Central memory CD8-positive, alpha-beta T cell (primary cell): ENCODE measurements around the gene PLD6.
A peak's percentile ranks its signal among the peaks of the same experiment; 100 is the strongest.
"Not testable (repeated sequence)": the region's sequence is repeated elsewhere in the genome, so short reads cannot be mapped to it uniquely, and the experiment has no call there.

Source experiments
- ATAC-seq: fragments of 150-1000 bp; cut with Tn5 transposase; replicated peaks from 2 replicates; pipeline ENCODE4 v1.10.0; 2022; ENCODE audit warnings: mild to moderate bottlenecking, moderate FRiP score, moderate number of reproducible peaks; ENCODE audit not compliant: poor library complexity, severe bottlenecking; ENCODE audit errors: extremely low read depth
- DNase-seq, 2 donors: peaks; one replicate each; pipeline ENCODE4 v3.0.0; 2021; ENCODE audit warnings: low spot score in 2 of 2
- H3K27ac Mint-ChIP-seq: one replicate; pipeline ENCODE4 v1.8.0; 2022; ENCODE audit warnings: low read depth, mild to moderate bottlenecking, moderate library complexity, mixed read lengths
- H3K27me3 Mint-ChIP-seq: one replicate; pipeline ENCODE4 v1.8.0; 2022; ENCODE audit warnings: mixed read lengths
- H3K36me3 Mint-ChIP-seq: one replicate; pipeline ENCODE4 v1.8.0; 2022; ENCODE audit warnings: mild to moderate bottlenecking, moderate library complexity, mixed read lengths; ENCODE audit not compliant: insufficient read depth
- H3K4me1 Mint-ChIP-seq: one replicate; pipeline ENCODE4 v1.8.0; 2022; ENCODE audit warnings: mixed read lengths
- H3K4me3 Mint-ChIP-seq: one replicate; pipeline ENCODE4 v1.8.0; 2022; ENCODE audit warnings: mild to moderate bottlenecking, moderate library complexity, mixed read lengths
- H3K9me3 Mint-ChIP-seq: one replicate; pipeline ENCODE4 v1.8.0; 2022; ENCODE audit warnings: mixed read lengths

PLD6 gene

DNA sequence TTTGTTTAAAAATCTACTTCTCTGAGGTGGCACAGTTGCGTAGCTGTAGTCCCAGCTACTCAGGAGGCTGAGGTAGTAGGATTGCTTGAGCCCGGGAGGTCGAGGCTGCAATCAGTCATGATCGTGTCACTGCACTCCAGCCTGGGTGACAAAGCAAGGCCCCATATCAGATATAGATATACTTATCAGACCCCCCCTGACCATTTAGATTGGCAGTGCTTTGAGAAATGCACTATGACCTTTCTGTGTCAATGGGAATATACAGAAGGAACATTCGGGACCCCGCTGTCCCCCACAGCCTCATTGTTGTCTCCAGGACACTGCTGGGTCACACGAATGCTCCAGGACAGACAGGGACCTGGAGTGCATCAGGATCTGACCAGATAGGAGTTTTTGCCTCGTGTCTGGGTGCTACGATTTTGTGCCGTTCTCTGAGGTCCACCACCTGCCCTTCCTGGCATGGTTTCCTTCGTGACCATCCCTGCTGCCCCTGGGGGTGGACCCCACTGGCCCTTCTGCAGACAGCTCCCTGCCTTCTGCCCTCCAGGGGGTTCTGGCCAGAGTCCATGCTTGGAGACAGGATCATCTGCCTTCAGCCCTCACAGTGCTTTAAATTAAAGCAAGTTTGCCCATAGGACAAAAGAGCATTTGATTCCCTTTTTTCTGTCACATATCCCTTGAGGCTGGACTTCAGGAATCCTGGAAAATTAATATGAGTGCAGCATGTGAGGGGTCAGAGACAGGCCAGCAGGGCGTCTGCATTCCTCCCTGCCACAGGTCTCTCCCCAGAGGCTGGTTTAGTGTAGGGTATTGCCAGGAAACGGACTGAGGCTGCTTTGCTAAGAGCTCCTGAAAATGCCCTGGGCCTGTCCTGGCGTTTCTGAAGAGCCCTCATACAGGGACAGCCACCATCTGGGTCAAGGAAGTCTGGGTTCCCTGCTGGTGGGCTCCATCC, 19.3 kb downstream of the PLD6 start:
- peaks cover 13% of the 10 kb centered on the region for H3K36me3 Mint-ChIP-seq

GRCh38 chr17:17186051-17186450, 20.1 kb downstream of the PLD6 start:
- H3K4me3 Mint-ChIP-seq, result no peak overlapping the region
- peaks cover 25% of the 10 kb centered on the region for H3K4me1 Mint-ChIP-seq
- H3K36me3 Mint-ChIP-seq, result peaks cover 13% of the 10 kb centered on the region
- H3K27ac Mint-ChIP-seq, result peak overlapping the region; percentile 90
- H3K9me3 Mint-ChIP-seq, result no peaks in the 10 kb centered on the region
- H3K27me3 Mint-ChIP-seq, result no peaks in the 10 kb centered on the region
- no peak for DNase-seq
- no peak for ATAC-seq

More for the DNA sequence above, 19.3 kb downstream of the PLD6 start:
- Mint-ChIP-seq H3K4me3 (no peak overlapping the region), H3K9me3 (no peaks in the 10 kb centered on the region), H3K27me3 (no peaks in the 10 kb centered on the region), H3K27ac (no peak overlapping the region), H3K4me1 (peaks cover 22% of the 10 kb centered on the region)
- no peak for DNase-seq
- ATAC-seq, result no peak

- H3K27me3 Mint-ChIP-seq, DNase-seq, ATAC-seq, H3K9me3 Mint-ChIP-seq: not testable (repeated sequence)
- Mint-ChIP-seq H3K4me1 (peaks cover 32% of the 10 kb centered on the region), H3K4me3 (peak overlapping the region; percentile 11), H3K27ac (peak overlapping the region; percentile 90), H3K36me3 (peaks cover 15% of the 10 kb centered on the region)
These were observed 21.0 kb downstream of the PLD6 start for GRCh38 chr17:17184985-17185757.

DNA sequence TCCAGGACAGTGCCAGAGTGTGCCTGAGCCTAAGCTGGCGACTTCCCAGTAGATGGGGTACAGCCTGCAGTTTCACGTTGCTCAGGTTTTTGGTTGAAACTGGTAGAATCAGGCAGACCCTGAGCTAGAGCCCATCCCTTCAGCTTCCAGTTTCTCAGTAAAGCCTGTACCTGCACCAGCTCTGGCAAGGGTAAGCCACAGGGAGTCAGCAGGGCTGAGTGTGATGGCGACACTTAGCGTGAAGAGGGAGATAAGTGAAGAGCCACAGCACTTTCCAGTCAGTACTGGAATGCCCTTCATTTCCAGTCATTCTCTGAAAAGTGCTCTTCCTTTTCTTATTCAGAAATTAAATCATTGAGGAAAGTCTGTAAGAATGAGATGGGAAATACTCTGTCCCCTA, 22.4 kb downstream of the PLD6 start:
- DNase-seq (no peak), ATAC-seq (no peak)
- Mint-ChIP-seq H3K36me3 (peaks cover 24% of the 10 kb centered on the region), H3K4me1 (peaks cover 39% of the 10 kb centered on the region), H3K4me3 (no peak overlapping the region), H3K27ac (no peak overlapping the region), H3K9me3 (no peaks in the 10 kb centered on the region), H3K27me3 (no peaks in the 10 kb centered on the region)

DNA sequence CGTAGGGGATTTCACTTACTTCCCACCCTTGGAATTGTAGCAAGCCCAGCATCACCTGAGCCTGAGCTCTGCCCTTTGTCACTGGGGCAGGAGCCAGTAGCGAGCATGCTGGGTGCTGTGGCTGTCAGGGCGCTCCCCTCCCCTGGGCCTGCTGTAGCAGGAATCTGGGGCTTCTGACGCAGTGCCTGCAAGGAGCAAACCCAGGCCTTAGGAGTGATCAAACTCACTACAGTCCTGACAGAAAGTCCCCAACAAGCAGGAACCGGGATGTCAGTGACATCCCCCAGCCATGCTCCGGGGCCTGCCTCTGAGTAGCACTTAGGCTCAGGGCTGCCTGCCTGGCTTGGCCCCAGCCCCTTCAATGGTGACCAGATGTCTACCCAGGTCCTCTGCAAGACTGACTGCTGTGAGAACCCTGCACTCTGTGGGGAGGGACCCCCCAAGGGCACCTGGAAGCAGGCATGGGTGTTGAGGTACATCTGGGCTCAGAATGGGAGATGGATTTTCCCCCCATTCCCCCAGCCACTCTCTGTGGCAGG, 23.5 kb downstream of the PLD6 start:
- peaks cover 26% of the 10 kb centered on the region for H3K36me3 Mint-ChIP-seq
- ATAC-seq (no peak), DNase-seq (no peak)
- peak overlapping the region; percentile 58 for H3K4me3 Mint-ChIP-seq
- no peaks in the 10 kb centered on the region for H3K9me3 Mint-ChIP-seq
- H3K27ac Mint-ChIP-seq, result peak overlapping the region; percentile 87
- H3K4me1 Mint-ChIP-seq, result peaks cover 44% of the 10 kb centered on the region
- no peaks in the 10 kb centered on the region for H3K27me3 Mint-ChIP-seq

DNA sequence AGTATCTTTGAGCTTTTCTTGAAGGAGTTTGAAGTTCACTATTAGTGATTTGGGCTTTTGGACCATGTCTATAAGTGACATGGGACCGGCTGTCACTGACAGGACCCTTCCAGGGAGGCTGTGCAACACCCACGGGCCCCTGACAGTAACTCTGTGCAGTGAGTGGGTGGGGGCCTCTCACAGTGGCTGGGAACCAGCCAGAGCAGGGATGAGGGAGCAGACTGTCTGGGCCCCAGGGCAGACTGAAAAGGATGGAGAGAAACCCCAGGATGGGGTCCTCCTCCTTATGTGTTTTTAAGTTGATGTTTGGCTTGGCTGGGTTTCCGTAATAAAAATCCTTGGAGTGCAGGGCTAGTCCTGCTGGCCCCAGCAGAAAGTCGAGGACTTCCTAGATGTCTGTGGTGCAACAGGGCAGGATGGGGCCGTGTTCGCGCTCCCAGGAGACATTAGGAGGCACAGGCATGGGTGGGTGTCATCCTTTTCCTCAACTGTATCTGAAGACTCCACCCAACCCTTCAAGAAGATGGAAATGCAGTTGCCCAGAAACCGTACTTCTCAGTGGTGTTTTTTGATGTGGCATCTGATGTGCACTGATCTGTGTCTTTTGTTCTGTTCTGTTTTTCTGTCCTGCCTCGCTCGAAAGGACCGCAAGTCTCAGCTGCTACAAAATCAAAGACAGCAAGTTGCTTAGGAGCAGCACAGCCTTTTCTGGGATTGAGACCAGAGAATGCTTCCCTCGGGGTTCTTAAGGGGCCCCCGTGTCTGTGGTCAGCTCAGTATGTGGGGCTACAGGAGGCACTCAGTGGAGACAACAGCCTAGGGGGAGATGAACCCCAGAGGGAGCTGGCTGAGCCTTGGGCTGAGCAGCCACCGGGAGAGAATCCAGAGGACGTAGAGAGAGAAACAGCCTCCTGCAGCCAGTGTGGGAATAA, 24.2 kb downstream of the PLD6 start:
- DNase-seq (no peak), ATAC-seq (peak; percentile 49)
- Mint-ChIP-seq H3K36me3 (peaks cover 28% of the 10 kb centered on the region), H3K4me3 (peak overlapping the region; percentile 58), H3K4me1 (peaks cover 44% of the 10 kb centered on the region), H3K9me3 (no peaks in the 10 kb centered on the region), H3K27ac (peak overlapping the region; percentile 87), H3K27me3 (no peaks in the 10 kb centered on the region)

- peaks cover 43% of the 10 kb centered on the region for H3K4me1 Mint-ChIP-seq
- H3K27ac Mint-ChIP-seq, result peak overlapping the region; percentile 87
- DNase-seq, result no peak
- no peaks in the 10 kb centered on the region for H3K27me3 Mint-ChIP-seq
- peak overlapping the region; percentile 30 for H3K4me3 Mint-ChIP-seq
- no peaks in the 10 kb centered on the region for H3K9me3 Mint-ChIP-seq
- H3K36me3 Mint-ChIP-seq, result peaks cover 30% of the 10 kb centered on the region
- ATAC-seq, result no peak
These were observed 25.2 kb downstream of the PLD6 start for GRCh38 chr17:17180741-17181525.

DNA sequence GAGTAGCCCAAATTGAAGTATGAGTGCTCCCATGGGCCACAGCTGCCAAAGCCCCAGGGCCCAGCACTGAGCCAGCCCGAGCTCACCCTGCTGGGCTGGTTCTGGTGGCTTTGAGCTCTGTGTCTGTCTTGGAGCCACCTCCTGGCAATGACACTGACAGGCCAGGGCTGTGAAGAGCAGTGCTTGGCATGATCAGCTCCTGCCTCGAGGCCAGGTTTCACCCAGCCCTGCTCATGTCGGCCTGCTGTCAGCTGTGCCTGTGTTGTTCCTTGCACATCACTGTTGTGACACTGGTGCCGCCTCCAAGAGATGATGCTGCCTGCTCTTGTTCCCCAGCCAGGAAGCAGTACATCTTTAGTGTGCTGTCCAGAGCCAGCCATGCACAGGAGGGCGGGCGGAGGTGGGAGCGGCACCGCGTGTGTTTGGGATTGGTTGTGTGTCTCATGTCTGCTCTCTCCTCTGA, 26.0 kb downstream of the PLD6 start:
- peak overlapping the region; percentile 30 for H3K4me3 Mint-ChIP-seq
- H3K27me3 Mint-ChIP-seq, result no peaks in the 10 kb centered on the region
- H3K36me3 Mint-ChIP-seq, result peaks cover 29% of the 10 kb centered on the region
- no peak for ATAC-seq
- H3K4me1 Mint-ChIP-seq, result peaks cover 35% of the 10 kb centered on the region
- H3K27ac Mint-ChIP-seq, result peak overlapping the region; percentile 67
- H3K9me3 Mint-ChIP-seq, result no peaks in the 10 kb centered on the region
- no peak for DNase-seq

DNA sequence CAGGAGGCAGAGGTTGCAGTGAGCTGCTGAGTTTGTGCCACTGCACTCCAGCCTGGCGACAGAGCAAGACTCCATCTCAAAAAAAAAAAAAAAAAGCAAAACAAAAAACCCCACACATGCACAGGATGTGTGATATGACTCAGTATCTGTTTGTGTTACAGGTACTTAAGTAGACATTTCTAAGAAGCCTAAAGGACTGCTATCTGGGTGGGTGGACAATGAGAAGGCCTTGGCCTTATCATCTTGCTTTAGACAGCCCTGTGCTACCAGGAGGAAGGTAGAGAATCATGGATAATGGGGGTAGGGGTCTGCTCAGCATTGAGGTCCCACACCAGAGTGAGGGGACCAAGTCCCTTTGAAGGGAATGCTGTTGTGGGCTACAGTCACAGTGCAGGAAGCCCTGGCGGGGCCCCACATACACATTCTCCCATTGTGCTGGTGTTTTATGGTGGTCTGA, 26.7 kb downstream of the PLD6 start:
- H3K36me3 Mint-ChIP-seq, result peaks cover 32% of the 10 kb centered on the region
- H3K9me3 Mint-ChIP-seq, result no peaks in the 10 kb centered on the region
- DNase-seq, result no peak
- ATAC-seq, result peak; percentile 64
- H3K4me3 Mint-ChIP-seq, result peak overlapping the region; percentile 27
- peaks cover 28% of the 10 kb centered on the region for H3K4me1 Mint-ChIP-seq
- H3K27ac Mint-ChIP-seq, result peak overlapping the region; percentile 67
- H3K27me3 Mint-ChIP-seq, result no peaks in the 10 kb centered on the region

- Mint-ChIP-seq H3K27me3 (no peaks in the 10 kb centered on the region), H3K4me1 (peaks cover 31% of the 10 kb centered on the region), H3K27ac (no peak overlapping the region), H3K9me3 (no peaks in the 10 kb centered on the region), H3K4me3 (no peak overlapping the region), H3K36me3 (peaks cover 45% of the 10 kb centered on the region)
- ATAC-seq, result no peak
- DNase-seq, result no peak
These were observed 29.0 kb downstream of the PLD6 start for GRCh38 chr17:17177176-17177575.

DNA sequence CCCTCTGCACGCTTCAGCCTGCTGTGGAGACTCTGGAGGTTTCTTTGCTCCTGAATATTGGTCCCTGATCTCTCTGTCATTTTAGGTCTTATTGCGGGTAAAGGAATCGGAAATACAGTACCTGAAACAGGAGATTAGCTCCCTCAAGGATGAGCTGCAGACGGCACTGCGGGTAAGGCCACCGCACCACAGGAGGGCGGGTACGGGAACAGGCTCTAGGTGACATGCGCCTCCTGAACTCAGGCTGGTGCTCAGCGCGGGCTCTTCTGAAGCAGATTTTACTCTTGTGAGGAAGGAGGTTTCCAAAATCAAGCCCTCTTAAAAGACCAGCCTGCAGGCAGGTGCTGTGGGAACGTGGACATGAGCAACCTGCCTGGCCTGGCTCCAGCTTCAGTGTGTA, 29.8 kb downstream of the PLD6 start:
- Mint-ChIP-seq H3K4me3 (peak overlapping the region; percentile 36), H3K27ac (peak overlapping the region; percentile 69), H3K36me3 (peaks cover 48% of the 10 kb centered on the region), H3K27me3 (no peaks in the 10 kb centered on the region), H3K4me1 (peaks cover 28% of the 10 kb centered on the region), H3K9me3 (no peaks in the 10 kb centered on the region)
- DNase-seq (no peak), ATAC-seq (no peak)
